Upper lobe of left lung (tissue), 4 donors: ENCODE measurements around the gene HIVEP3.

ENCODE experiments used
- CTCF ChIP-seq, 6 experiments: fragments of 450-650 bp in 4 of 6; fragments of 200-600 bp in 2 of 6; sonication (generic) in 2 of 6; IDR thresholded peaks; one replicate each; pipeline ENCODE4 v1.5.1; 2016 to 2019; ENCODE audit warnings: antibody characterized with exemption in 6 of 6
- EP300 ChIP-seq, 4 donors: sonication (generic); formaldehyde crosslinking; IDR thresholded peaks; one replicate each; pipeline ENCODE4 v1.5.1; 2017; ENCODE audit warnings: antibody characterized with exemption in 4 of 4, control low read depth in 2 of 4
- POLR2A ChIP-seq, 4 donors: fragments of 450-650 bp; IDR thresholded peaks; one replicate each; pipeline ENCODE4 v1.5.1; 2016 to 2017; ENCODE audit warnings: antibody characterized with exemption in 4 of 4, mild to moderate bottlenecking in 2 of 4
- POLR2AphosphoS5 ChIP-seq, 2 donors: sonication (generic); formaldehyde crosslinking; IDR thresholded peaks; one replicate each; pipeline ENCODE4 v1.5.1; 2017; ENCODE audit warnings: antibody characterized with exemption in 2 of 2

GRCh38 chr1:41709331-41709730 lies 209.4 kb downstream of the HIVEP3 start:
- no peak for TF ChIP-seq CTCF (IDR thresholded peaks at IDR 0.05)
- TF ChIP-seq EP300 (IDR thresholded peaks at IDR 0.05) = no peak
- no peak for TF ChIP-seq POLR2A (IDR thresholded peaks at IDR 0.05)
- TF ChIP-seq POLR2AphosphoS5 (IDR thresholded peaks at IDR 0.05) = no peak
